Left lobe of liver (tissue), 2 donors: Measurements from ENCODE around the gene URB1. TPM values are rescaled to one million over a fixed set of nuclear protein-coding genes. Genes with fewer than 3 reads are reported as not detected.
"Not testable (repeated sequence)": the region's sequence is repeated elsewhere in the genome, so short reads cannot be mapped to it uniquely, and the experiment has no call there.

Experiments
- ATAC-seq: fragments of 200-7000 bp; cut with Tn5 transposase; one replicate; pipeline ENCODE4 v1.9.1; 2020; ENCODE audit warnings: mild to moderate bottlenecking, moderate library complexity
- DNase-seq: peaks from one replicate; pipeline ENCODE4 v3.0.0-alpha.2; 2020; ENCODE audit warnings: low spot score
- total RNA-seq: library from RNA; stranded (reverse); gene quantifications from one replicate; pipeline ENCODE4 v1.2.1, GENCODE V29; 2021
- donor health status: DM: no; HTN: no; CAD: no; lungs with moderate emphysema.
- donor health status: DM: no; HTN: yes; CAD: no.

URB1 gene
- 9.2 TPM for total RNA-seq

DNA sequence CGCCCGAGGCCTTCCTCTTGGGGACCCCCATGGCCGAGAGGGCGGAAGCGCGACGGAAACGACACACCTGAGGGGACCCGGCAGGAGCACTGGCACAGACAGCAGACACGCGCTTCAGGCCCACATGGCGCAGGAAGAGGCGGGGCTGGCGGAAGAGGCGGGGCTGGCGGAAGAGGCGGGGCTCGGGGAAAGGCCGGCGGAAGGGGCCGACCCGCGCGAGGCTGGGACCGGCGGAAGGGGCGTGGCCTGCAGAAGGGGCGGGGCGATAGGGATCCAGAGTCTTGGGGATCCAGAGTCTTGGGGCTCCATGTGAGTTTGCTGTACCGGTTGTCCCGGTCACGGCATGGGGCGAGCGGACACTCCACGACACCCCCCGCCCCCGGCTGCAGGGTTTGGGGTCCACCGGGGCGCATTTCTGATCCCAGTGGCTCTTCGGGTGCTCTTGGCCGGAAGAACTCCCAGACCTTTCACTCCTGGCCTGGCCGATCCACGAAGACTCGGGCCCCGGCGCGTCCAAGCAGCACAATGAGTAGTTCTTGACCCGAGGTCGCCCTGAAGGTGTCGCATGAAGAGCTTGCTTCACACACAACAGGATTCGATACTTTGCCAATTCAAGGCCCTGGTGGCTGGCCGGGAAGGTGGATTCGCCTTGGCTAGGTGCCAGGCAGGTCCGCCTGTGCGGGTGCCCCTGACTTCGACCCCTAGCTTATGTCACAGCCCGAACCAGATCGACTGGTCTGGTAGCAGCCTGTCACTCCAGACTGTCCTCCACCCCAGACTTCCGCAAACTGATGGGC lies at the start of gene URB1:
Gene URB1 (minus strand): TSS at position 133 of the 797 bp plus-strand sequence. CDS start 102 bp downstream, at position 31.
- peak; percentile 99 for ATAC-seq
- DNase-seq = peak; percentile 95

GRCh38 chr21:32437729-32438128 lies 44.9 kb upstream of the URB1 start:
- peak; percentile 47 for ATAC-seq

DNA sequence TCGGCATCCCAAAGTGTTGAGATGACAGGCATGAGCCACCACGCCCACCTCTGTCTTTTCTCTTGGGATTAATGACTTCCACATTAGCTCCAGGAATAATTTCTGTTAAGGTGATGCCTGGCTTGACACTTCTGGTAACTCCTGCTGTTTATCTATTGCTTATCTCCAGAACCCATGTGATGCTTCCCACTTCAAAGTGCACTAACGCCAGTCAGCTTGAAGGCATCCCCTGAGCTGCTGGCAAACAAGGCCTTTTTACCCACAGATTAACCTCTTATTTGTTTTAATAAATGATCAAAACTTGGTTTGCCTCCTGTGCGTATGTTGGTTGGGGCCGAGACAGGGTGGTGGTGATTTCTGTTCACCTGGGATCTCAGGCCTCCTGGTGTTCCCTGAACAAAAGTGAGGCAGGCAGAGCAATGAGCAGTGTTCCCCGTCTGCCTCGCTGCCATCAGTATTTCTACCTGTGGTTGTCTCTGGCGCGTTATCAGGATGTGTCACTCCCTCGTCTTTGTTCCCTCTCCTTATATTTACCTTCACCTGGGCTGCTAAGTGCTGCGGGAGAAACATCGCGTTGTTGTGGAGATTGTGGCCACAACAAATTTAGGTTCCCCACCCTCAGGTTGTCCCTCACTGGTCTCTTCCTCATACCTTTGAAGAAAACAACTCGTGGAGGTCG lies 40.3 kb upstream of the URB1 start:
- not testable (repeated sequence) for ATAC-seq, DNase-seq

More at GRCh38 chr21:32437729-32438128, 44.9 kb upstream of the URB1 start:
- no peak for DNase-seq

DNA sequence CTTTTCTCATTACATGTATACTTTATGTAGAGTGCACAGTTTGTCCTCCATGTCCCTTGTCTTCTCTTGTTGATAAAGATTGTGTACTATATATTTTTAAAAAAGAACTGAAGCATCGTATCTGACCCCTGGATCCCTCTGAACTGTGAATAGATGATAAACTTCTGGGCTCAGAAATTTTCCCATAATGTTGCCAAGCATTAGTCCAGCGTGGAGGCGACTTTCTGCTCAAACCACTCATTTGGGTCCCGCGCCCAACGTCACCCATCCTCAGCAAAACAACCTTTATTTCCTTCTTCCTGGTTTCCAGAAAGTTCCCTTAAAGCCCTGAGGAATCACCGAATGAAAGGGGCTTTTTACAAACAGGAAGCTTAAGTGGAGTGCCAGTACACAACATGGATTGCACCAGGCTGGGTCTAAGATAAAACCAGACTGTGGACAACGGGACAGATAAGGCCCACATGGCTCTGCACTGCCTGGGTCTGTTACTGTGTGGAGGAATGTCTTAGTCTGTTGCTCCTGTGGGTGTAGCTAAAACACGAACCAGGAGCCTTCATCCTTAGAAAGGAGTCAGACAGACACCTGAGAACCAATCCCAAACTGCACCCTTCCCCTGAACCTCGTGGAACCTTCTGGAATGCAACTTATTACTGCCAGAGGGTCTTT lies 35.3 kb upstream of the URB1 start:
- DNase-seq (no peak), ATAC-seq (no peak)

- no peak for DNase-seq
- ATAC-seq = no peak
These were observed 33.8 kb upstream of the URB1 start for GRCh38 chr21:32426592-32427051.

- DNase-seq = no peak
- ATAC-seq = no peak
These were observed 33.3 kb upstream of the URB1 start for GRCh38 chr21:32426066-32426465.

GRCh38 chr21:32425628-32426027 lies 32.8 kb upstream of the URB1 start:
- ATAC-seq (no peak), DNase-seq (no peak)

DNA sequence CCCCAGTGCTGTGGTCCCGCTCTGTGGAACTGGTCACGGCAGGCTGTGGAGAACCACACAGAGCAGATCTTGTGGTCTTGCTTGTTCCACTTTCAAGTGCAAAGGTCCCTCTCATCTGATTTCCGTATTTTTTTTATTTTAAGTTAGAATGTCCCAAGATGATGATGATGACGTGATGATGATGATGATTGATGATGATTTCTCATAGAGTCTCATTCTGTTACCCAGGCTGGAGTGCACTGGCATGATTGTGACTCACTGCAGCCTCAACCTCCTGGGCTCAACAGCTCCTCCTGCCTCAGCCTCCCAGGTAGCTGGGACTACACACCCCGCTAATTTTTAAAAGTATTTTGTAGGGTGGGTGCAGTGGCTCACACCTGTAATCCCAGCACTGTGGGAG lies 31.9 kb upstream of the URB1 start:
- no peak for ATAC-seq

DNA sequence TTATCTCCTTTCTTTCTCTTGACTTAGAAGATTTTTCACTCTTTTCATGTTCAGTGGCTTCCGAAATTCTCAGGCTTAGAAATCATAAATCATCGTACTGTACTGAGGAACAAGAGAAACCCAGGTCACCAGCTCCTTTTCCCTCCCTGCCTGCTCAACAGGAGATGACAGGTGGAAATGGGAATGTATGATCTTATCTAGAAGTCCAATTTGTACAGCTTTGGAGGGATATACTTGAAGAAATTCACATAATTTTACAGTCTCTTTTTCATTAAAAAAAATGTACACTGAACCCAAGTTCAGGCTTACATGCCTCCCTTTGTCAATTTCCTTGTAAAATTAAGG lies 31.4 kb upstream of the URB1 start:
- ATAC-seq (no peak), DNase-seq (no peak)

More for the DNA sequence above, 31.9 kb upstream of the URB1 start:
- no peak for DNase-seq

GRCh38 chr21:32423320-32424190 lies 30.7 kb upstream of the URB1 start:
- DNase-seq (no peak), ATAC-seq (no peak)

DNA sequence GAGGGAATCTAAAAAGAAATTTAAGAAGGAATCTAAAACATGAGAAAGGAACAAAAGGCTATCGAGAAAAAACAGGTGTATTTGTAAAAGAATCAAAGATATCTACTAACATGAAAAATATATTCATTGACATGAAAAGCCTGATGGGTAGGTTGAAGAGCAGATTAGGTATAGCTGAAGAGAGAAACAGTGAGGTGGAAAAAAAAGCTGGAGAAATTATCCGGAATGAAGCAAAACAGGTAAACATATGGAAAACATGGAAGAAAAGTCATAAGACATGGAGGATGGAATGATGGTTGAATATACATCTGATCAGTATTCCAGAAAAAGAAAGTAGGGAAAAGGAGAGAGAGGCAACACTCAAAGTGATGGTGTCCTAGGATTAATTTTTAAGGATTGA lies 29.3 kb upstream of the URB1 start:
- DNase-seq (no peak), ATAC-seq (no peak)

GRCh38 chr21:32418146-32418545 lies 25.3 kb upstream of the URB1 start:
- ATAC-seq = no peak
- DNase-seq = no peak

DNA sequence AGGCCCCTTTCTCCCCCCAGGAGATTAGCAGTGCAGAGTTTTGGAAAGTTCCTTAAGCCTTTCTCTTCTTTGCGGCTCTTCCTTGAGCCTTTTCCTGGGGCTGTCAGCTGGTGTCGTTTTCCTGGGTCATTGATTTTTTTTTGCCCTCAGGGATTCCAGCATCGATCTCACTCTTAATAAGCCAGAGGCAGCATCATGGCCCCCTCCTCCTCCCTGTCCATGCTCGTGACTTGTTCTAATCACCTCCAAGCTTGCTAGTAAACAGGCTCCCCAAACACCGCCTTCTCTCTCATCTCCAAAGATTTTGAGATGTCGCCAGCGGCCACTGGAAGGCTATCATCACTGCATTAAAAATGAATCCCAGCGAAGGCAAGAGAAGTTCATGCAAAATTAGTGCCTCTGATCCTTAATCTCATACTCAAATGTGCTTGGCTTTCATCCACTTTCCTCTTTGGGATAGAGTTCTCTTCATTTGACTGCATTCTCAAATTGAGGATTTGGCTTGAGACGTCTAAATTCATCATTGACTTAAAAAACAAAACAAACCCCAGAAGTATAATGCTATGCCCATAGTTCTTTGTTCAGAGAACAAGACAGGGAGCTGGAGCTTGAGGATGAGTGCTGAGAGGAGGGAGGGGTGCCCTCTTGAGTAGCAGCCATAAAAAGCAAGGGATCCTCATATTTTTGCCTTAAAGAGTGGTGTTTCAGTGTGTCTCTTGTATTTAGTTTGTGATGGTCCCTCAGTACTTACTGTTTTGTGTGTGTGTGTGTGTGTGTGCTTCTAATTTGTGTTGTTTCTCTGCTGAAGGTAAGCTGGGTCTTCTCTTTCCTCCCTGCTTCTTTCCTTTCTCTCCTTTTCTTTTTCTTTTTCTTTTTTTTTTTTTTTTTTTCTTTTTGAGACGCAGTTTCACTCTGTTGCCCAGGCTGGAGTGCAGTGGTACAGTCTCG lies 22.9 kb upstream of the URB1 start:
- DNase-seq = no peak
- ATAC-seq = no peak

- DNase-seq (no peak), ATAC-seq (no peak)
These were observed 22.0 kb upstream of the URB1 start for GRCh38 chr21:32414579-32415358.

DNA sequence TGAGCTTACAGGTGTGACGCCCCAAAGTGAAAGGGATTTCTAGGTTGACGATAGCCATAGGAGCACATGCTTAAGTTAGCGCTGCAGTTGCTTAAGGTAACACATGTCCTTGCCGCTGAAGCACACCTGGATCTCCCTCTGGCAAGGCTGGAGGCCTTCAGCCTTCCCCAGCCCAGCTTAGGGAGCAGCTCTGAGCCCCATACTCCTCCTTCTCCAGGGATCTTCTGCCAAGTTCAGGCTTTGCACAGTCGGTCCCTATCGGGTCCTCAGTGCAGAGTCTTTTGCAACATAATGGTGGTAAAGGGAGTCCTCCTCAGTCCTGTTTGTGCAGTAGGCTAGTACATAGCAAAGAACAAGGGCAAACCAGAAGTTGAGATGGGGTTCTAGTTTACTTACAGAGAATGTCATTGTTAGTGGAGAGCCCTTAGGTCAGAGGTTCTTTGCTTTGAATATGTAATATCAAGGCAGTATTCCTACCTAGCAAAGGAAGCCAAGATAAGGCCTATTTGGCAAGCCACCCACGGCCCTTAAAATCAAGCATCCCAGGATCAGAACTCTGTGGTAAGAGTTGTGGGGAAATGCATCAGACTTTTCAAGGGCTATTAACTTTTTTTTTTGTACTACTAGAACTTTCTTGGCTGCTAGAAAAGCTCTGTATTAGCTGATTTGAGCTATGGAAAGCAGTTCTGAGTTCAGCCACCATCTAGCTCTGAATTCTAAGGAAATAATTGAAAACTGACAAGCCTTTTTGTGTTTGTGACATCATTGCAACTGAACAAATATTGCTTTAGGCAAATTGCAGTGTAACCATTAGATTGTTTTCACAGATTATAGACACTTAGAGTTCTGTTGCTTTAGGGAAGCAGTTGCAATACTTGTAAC lies 21.1 kb upstream of the URB1 start:
- DNase-seq (no peak), ATAC-seq (no peak)

- no peak for ATAC-seq
- DNase-seq = no peak
These were observed 20.2 kb upstream of the URB1 start for GRCh38 chr21:32413015-32413504.

DNA sequence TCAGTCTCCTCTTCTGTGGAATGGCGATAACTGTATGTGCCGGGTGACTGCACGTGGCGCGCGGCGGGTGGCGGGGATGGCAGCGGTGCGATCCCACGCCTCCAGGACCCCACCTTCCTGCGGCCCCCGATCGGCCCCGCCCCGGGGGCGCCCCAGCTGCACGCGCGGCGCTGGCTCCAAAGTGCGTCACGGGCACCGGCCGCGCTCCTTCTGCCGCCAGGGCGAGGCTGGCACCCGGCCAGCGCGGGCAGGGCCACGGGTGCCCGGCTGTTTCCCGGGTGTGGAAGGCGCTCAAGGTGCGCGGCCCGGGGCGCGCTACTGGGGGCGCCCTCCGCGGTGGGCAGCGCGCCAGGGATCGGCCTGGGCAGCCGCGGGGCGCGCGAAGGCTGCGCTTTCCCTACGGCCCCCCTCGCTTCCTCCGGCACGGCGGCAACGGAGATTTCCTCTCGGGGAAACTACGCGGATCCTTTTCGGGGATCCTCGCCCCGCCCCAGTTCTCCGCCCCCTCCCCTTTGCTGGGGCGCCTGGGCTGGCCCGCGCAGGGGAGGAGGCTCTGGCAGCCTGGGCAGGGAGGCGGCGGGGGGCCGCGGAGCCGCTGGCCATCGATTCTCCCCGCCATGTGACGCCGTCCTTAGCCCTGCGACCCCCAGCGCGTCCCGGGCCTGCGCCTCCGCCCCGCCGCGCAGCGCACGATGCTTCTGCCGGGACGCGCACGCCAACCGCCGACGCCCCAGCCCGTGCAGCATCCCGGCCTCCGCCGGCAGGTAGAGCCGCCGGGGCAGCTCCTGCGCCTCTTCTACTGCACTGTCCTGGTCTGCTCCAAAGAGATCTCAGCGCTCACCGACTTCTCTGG lies 19.6 kb upstream of the URB1 start, which contains the start of gene EVA1C:
Gene EVA1C (plus strand): TSS at position 545 of the 853 bp plus-strand sequence. CDS start 148 bp downstream, at position 693.
- ATAC-seq (peak; percentile 76), DNase-seq (peak; percentile 77)
